RWPE1 (cell line): Measurements from ENCODE around the gene ARHGAP12.

Experiments used
- CTCF ChIA-PET: fragments of 350-600 bp; sonication (Branson Sonifier 250); formaldehyde crosslinking; extraction: SDS; loops from one replicate; lab custom pipeline; 2021; lab: Yijun Ruan, JAX
- POLR2A ChIA-PET: fragments of 400-600 bp; formaldehyde crosslinking; extraction: SDS; loops from one replicate; lab custom pipeline; 2020; ENCODE audit warnings: antibody characterized with exemption; ENCODE audit not compliant: low non-redundant PET; lab: Yijun Ruan, JAX
- DNase-seq: peaks from one replicate; pipeline ENCODE4 v3.0.0; 2012; ENCODE audit warnings: low spot score
- H3K27ac ChIP-seq: fragments of 450-650 bp; 2 replicates; pipeline ENCODE4 v1.5.1; 2017
- CTCF ChIP-seq: fragments of 450-650 bp; conservative IDR thresholded peaks from 2 replicates; pipeline ENCODE4 v1.5.1; 2017; ENCODE audit warnings: low read depth, mild to moderate bottlenecking

Gene ARHGAP12

GRCh38 chr10:31939797-31940708, 11.4 kb upstream of the ARHGAP12 start:
- ChIA-PET CTCF (interaction anchor here (1.6 kb wide), 1 partner anchor 10 kb away, joined by 3 read pairs; no protein-coding TSS in a partner anchor), POLR2A (no interaction called here)
- DNase-seq: peak; percentile 24
- H3K27ac ChIP-seq: no peak overlapping the region
- TF ChIP-seq CTCF: no peak

- CTCF ChIA-PET: no interaction called here
- no peak for TF ChIP-seq CTCF
- POLR2A ChIA-PET: no interaction called here
- peak overlapping the region; percentile 55 for H3K27ac ChIP-seq
- DNase-seq: no peak
Measured at GRCh38 chr10:31937371-31937770, 8.7 kb upstream of the ARHGAP12 start.

- no peak for DNase-seq
- TF ChIP-seq CTCF: no peak
- ChIA-PET POLR2A (interaction anchor here (0.7 kb wide), 1 partner anchor 11 kb away, joined by 3 read pairs; no protein-coding TSS in a partner anchor), CTCF (no interaction called here)
- H3K27ac ChIP-seq: peak overlapping the region; percentile 55
Measured at GRCh38 chr10:31936933-31937332, 8.3 kb upstream of the ARHGAP12 start.

GRCh38 chr10:31936086-31936485, 7.5 kb upstream of the ARHGAP12 start:
- CTCF ChIA-PET: no interaction called here

GRCh38 chr10:31935678-31936077, 7.0 kb upstream of the ARHGAP12 start:
- no peak for TF ChIP-seq CTCF
- DNase-seq: no peak
- ChIA-PET CTCF (no interaction called here), POLR2A (no interaction called here)
- no peak overlapping the region for H3K27ac ChIP-seq

More at GRCh38 chr10:31936086-31936485, 7.5 kb upstream of the ARHGAP12 start:
- POLR2A ChIA-PET: interaction anchor here (0.7 kb wide), 1 partner anchor 10 kb away, joined by 3 read pairs; no protein-coding TSS in a partner anchor
- DNase-seq: no peak
- TF ChIP-seq CTCF: no peak
- H3K27ac ChIP-seq: no peak overlapping the region

- ChIA-PET CTCF (no interaction called here), POLR2A (no interaction called here)
- TF ChIP-seq CTCF: no peak
- no peak for DNase-seq
- no peak overlapping the region for H3K27ac ChIP-seq
Measured at GRCh38 chr10:31932838-31933237, 4.2 kb upstream of the ARHGAP12 start.
